GM21367 (cell line): ENCODE data around the gene PTGER3.

Source experiments
- ATAC-seq: cut with Tn5 transposase; IDR thresholded peaks from one replicate; pipeline ENCODE4 v1.9.1; 2021; ENCODE audit not compliant: unreplicated experiment

The PTGER3 gene

DNA sequence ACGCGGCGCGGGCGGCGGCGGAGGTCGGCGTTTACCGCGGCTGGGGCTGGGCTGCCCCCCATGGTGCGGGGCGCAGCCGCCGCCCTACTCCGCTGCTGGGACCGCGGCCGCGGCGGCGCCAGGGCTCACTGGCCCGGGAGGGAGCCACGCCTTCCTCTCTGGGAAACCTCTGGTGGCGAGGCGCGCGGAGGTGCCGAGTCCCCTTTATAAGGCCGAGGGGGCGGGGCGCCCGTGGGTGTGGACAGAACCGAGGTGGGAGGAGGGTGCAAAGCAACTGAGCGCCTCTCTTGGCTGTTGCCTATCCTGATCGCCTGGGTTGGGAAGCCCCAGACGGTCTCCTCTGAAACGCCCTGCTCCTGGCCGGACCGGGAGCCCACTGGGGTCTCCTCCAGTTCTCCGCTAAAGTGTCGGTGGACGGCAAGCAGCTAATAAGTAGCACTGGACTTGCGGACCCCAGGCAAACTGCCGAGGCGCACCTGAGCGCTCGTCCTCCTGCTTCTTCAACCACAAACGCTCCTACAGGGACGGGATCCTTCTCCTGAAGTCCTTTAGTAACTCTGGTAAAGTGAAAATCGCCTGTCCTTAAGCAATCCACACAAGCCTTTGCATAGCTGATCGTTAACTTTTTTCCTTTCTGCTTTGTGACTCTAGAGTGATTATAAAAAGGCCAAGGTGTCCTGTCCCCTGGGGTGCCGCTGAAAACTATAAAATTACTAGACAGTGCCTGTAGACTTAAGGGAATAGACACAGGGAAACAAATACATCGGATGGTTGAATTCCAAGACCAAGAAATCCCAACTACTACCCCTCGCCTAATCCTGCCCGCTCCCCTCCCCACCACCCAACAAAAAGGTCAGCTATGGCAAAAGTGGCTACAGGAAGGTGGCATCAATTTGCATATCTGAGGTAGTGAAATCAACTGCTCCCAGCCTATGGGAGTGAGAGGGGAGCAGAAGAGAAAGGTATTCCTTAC is at the start of gene PTGER3:
TSS of gene PTGER3 (minus strand) at position 182 of the 973 bp plus-strand sequence. CDS start 239 bp downstream, outside the sequence.
- ATAC-seq, result no peak

DNA sequence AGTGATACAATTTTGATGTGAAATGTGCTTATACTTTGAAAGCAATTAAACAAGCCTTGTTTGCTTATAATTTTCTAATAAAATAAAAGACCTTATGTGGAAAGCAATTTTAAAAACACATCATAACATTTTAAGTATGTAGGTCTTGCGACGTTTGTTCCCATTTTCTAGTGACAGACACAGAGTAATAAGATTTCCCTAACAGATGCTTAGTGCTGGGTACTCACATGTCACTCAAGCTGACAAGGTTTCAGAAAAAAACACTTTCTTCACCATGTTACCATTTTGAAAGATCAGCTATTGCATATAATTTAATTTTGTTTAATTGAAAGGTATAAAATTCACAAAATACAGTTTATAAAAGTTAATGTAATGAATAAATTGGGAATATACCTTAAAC is 47.3 kb upstream of the PTGER3 start:
- ATAC-seq, result no peak

DNA sequence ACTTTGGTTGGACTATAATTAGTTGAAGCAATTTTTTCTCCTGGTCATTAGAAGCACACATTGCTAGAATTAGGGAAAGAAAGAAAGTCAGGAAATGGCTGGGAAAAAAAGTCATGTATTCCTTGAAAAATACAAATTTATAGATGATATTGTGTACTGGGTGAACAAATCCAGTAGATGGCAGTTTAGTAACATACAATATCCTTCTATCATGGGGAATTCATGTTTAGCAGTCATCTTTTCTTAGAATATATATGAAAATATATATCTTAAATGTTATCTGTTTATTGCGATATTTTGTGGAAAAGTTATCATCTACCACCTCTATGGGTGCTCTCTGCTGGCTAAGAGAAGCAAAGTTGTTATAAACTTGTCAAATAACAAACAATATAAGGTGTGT is 46.3 kb upstream of the PTGER3 start:
- ATAC-seq, result no peak

DNA sequence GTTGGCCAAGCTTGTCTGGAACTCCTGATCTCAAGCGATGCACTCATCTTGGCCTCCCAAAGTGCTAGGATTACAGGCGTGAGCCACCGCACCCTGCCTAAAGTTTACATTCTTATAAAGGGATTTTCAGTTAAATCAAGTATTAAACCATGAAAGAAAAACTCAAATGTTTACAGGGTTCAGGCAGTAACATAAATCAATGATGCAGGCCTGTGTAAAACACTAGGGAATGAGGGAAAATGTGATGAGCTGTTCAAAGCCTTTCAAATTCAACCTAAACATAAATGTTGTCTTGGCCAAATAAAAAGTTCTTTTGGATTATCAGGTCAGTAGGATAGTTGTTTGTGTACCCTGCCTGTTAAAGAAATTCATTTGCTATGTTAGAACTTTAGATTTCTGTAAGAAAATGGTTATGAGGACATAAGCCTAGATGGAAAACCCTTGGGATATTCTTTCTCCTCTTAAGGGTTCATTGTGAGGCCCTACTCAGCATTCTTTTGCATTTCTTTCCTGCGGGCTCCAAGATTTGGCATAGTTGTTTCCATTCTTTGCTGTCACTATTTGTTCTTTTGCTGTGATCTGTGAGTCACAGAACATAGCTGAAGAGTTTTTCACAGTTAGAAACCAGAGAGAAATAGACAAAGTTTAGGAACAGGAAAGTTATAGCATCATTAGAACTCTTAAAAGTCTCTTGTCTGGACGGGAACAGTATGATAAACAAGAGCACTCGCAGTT is 42.1 kb upstream of the PTGER3 start:
- ATAC-seq, result no peak

DNA sequence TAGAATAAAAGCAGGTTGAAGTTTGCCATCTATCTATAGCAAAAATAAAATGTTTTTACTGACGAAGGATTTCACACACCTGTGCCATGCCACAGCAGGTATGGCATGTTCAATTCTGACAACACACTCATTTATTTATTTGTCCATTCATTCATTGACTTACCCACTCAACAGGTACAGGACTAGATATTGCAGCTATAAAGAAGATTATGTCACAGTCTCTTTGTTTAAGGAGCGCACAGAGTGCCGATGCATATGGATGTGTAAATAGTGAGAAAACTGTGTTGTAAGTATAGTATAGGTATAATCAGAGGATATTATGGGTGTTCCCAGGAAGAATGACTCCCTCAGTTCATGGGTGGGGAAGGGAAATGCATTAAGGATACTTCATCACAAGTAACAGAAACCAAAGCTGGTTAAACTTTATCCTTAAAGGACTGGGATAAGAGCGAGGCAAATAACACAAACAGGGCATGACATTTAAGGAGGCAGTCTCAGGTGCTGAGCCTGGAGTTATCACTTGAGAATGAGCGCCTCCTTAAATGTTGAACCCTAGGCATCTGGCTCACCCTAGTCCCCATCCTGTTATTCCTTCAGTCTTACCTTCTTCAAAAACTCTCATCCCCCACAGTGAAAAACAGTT is 41.1 kb upstream of the PTGER3 start:
- ATAC-seq, result no peak

DNA sequence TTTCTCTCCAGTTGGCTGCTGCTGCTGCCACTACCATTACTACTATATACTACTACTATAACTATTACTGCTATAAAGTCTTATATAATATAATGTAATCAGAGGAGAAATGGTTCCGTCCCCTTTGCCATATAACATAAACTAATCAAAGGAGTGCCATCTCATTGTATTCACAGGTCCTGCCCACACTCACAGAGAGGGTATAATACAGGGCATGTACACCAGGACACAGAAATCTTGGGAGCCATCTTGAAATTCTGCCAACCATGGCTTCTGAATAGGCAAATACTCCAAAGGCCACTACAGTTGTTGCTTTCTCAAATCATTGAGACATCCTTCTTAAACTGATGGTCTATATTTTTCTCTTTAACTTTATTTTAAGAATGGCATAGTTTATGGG is 40.1 kb upstream of the PTGER3 start:
- ATAC-seq, result no peak

DNA sequence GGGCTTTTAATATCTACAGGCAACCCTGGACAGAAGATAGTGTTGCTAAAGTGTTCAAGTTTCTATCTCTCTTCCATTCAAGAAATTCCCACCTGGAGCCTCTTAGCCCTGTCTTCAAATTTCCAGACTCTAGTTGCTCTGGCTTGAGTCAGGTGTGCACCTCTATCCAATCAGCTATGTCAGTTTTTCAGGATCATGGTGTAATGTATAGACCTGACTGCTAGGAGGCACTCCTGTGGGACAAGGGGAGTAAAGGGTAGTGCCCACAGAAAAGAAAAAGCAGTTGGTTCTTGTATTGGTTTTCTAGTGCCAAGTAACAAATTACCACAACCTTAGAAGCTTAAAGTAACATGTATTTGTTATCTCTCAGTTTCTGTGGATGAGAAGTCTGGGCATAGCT is 39.4 kb upstream of the PTGER3 start:
- no peak for ATAC-seq

DNA sequence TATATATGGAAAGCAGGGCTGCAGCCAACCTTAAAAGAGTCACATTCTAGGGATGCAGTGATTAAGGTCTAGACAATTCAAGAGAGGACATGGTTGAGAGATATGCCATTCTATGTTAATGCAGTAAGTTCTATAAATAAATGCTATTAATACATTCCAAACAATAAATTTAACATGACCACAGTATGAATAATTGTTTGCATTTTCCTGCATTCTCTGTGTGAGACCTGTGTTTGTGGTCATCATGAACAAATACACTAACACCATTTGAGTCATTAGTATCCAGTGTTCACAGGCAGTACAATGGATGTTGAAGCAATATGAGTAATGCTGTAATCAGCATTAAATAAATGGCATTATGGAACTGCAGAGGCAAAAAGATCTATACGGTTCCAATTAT is 38.7 kb upstream of the PTGER3 start:
- no peak for ATAC-seq

DNA sequence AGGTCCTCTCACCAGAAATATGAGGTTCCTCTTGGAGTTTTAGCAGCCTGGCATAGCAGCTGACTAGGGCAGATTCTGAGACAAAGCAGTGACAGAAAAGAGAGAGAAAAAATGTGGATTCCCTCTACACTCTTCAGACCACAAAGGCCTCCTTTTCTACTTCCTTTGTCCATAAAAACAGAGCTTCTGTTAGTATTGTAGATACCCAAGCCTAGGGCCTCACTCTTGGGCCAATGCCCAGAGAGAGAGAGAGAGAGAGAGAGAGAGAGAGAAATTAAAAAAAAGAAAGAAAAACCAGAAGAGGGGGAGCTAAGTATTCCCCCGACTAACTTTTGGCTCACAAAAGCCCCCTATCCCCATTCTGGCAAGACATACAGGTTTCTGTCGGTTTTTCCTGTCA is 35.7 kb upstream of the PTGER3 start:
- ATAC-seq, result no peak

DNA sequence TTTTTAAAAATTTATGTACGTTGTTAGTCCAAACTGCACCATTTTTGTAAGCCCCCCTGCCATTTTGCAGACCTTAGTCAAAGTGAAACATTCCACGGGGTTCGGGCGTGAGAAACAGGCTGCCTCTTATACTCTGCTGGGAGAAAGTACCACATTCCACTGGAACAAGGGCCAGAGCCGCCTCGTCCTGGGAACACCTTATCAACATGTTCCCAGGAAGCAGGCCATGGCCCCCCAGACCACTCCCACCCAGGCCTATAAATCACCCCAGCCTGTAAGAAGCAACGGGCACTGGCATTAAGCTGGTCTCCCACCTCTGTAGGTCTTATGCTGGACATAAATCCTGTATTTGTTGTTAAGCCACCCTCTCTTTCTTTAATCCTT is 34.1 kb upstream of the PTGER3 start:
- no peak for ATAC-seq

DNA sequence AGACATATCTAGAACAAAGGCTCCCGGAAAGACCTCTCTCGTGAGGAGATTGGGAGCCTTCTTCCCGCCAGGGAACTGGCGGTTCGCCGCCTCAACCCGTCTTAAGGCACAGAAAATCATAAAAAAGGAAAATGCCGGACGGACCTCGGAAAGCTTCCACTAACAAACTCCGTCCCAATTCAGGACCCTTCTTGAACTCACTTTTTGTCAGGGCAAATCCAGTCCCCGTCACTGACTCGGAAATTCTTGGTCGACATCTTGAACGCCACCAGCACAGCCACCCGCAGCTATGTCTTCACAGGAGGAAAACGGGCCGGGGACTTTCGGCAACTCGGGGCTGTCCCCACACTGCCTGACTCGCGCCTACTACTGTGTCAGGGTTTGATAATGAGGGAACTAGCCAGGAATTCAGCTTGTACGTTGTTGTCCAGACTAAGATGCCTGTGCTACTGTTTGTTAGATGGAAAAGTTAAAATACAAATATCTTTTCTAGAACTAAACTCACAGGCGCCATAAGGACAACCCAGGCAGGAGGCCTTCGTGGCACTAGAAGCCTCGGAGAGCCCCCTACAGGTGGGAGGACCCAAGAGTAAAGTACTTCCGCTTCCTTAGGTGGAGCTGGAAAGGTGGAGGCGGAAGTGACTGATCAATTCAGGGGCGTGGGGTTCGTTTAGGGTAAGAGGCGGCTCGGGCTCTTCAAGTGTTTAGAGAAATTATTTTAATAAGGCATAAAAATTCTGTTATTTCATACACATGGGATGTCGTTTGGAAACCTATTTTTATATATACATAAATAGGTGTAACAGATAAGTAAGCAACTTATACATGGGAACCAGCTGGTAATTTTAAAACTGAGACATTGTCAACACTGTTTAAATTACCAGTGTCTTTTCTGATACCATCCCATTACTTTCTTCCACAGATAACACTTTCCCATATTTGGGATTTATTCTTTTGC is 33.4 kb upstream of the PTGER3 start, which contains the start of gene ZRANB2:
TSS of gene ZRANB2 (minus strand) at position 297 of the 958 bp plus-strand sequence. CDS start at position 257, 40 bp downstream.
- peak; percentile 100 for ATAC-seq

DNA sequence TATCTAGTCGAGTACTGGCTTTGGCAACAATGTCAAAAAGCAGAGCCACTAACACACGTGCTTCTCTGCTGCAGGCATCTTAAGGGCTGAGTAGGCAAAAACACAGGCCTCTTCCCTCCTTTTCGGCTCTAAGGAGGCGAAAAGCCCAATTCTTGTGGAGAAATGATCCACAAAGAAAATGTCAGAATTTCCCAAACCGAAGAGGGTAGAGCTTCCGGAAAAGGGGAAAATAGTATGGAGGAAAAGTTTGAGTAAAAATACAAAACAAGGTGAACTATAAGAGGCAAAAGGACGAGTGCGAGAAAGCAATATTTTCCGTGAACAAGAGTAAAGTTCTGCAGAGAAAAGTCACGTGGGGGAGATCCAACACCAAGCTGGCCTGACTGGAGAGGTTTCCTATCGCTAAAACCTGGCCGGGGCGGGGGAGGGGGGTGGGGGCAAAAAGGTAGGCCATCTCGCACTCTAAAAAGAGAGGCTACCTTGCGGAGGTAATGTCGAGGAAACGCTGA is 32.7 kb upstream of the PTGER3 start:
- ATAC-seq, result no peak

DNA sequence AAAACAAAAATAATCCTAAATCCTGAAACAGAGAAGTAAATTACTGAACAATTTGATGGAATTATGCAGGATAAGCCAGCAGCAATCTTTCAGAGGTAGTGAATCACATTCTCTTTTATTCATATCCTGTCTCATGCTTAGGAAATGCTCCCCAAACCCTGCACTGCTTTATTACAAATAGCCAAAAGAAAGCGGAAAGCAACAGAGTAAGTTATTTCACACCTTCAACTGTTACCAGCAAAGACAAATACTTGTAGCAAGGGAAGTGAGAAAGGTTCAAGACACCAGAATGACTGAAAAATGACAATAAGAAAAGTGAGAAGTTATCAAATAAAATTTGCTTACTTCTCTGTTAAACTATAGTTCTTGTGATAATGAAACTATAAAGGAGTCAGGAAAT is 27.1 kb upstream of the PTGER3 start:
- no peak for ATAC-seq

DNA sequence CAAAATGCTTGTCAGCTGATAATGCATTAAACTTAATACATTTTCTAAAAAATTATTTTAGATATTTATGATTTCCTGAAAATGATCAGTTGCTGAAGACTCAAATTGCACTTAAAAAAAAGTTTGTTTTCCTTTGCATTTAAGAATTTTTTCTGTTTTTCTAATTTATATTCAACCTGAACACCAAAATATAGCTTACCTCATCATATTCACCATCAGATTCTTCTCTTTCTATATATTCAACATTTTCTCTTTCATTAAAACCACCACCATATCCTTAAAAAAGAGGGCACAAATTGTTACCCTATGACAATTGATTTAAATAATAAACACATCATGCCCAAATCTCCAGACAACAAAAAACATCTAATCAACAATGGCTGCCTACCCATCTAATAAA is 24.7 kb upstream of the PTGER3 start:
- ATAC-seq, result no peak

DNA sequence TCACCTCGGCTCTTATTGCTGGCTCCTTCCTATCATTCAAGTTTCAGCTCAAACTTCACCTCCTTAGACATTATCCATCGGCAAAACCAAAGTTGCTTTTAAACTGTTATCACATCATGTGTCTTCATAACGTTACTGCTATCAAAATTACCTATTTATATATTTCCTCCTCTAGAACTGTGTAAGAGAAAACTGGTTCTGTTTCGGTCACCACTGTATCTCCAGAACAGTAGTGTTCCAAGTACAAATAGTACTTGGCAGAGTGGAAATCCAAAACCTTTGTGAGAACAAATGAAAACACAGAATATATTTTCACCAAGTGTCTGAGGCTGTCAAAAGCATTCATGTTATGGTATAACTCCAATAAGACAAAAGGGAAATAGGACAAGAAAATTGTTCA is 24.1 kb upstream of the PTGER3 start:
- no peak for ATAC-seq

DNA sequence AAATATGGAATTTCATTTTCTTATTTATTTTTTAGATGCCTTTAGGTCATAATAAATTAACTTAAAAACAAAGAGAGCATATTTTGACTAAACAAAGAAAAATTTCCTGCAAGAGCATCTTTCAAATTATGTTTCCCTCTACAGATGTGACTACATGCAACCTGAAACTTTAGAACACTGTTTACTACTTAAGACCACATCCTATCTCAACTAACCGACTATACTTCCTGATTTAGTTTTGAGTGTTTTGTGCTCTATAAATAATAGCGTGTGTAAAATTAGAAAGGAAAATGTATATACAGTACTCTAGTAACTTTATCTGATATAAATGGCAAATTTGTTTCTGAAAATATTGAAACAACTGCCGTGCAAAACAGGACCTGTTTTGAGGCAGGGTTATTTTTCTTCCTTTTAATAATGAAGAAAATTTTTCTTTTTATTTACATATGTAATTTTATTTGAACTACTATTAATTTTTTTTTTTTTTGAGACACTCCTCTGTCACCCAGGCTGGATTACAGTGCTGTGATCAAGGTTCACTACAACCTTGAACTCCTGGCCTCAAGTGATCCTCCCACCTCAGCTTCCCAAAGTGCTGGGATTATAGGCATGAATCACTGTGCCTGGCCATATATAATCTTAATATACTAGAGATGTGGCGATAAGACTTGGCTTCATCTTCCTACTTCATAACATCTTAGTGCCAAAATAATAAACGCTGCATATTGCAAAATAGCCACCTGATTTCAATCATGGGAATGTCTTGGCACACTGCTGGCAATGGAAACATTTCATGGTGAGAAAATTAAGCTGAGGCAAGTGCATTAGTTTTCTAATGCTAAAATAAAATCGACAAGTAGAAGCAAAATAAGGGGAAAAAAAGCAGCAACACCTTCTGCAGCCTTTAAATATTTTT is 21.0 kb upstream of the PTGER3 start:
- peak; percentile 88 for ATAC-seq

DNA sequence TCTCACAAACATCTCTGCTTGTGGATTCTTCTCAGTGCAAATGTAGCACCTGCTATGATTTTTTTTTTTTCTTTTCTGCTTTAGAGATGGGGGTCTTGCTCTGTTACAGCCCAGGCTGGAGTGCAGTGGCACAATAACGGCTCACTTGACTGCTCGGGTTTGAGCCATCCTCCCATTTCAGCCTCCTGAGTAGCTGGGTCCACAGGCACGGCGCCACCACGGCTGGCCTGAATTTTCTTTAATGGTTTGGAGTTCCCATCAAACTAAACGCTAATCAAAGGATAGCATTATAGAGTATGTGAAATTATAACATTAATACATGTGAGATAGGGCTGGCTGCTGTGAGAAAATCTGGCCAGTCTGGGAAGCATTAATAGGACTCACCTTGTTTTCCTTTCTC is 7.2 kb upstream of the PTGER3 start:
- ATAC-seq, result no peak

DNA sequence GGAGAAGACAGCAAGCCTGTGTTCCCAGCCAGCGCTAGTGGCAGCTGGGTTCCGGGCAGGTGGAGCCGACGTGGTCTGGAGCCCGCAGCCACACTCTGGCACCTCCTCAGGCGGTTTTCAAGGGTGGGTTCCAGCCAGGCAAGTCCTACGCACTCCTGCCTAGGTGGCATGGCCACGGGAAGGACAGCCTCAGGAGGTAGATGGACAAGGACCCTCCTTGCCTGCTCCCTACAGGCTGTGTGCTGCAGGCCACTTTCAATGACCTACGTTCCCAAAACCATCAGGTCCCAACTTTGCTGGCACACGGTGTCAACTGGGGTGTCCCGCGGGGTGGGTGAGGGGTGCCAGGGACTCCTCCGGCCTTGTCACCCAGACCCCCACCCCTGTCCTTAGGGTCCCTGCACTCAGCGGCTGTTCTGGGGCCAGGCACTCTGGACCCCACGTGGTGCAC is 6.7 kb upstream of the PTGER3 start:
- ATAC-seq, result no peak

DNA sequence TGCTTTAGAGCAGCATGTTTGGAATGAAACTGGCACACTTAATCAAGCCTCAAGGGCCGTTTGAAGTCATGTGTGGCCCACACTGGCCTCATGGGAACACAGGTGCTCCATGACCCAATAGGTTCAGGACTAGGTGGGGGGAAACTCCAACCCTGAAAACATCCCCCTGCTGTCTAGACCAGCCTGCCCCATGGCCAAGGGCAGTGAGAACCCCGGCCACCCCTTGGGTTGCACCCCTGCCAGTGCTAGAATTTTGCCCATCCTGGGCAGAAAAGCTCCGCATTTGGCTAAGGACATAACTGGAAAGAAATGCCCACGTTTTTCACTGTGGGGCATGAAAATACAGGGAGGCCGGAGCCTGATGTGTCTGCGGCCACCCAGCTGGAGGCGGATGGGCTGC is 6.1 kb upstream of the PTGER3 start:
- no peak for ATAC-seq
